HG03558 (cell line): Measurements from ENCODE around the gene DEFB108B.
"Not testable (repeated sequence)": the region's sequence is repeated elsewhere in the genome, so short reads cannot be mapped to it uniquely, and the experiment has no call there.

Experiments used
- ATAC-seq: cut with Tn5 transposase; IDR thresholded peaks from one replicate; pipeline ENCODE4 v1.9.1; 2021; ENCODE audit warnings: moderate number of reproducible peaks; ENCODE audit not compliant: unreplicated experiment; ENCODE audit errors: extremely low read depth

DEFB108B gene

GRCh38 chr11:71813481-71814355 lies 19.3 kb upstream of the DEFB108B start:
- ATAC-seq = not testable (repeated sequence)

DNA sequence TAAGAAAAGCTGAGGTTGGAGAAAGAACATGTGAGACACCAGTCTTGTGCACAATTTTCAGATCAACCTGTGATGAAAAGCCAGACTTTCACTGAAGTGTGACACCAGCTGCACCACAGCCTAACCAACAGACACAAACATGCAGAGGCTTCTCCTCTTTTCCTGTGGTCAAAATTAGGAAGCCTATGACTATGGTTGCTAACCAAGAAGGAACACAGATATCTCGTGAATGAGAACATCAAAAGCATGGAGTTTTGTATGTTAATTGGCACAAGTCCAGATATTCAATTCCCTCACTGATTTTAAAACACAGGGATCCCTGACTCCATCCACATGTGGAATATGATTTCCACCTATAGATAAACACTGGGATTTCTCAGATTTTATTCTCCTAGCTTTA lies 11.5 kb upstream of the DEFB108B start:
- ATAC-seq = not testable (repeated sequence)

- not testable (repeated sequence) for ATAC-seq
These were observed 3.8 kb upstream of the DEFB108B start for GRCh38 chr11:71829247-71829646.

DNA sequence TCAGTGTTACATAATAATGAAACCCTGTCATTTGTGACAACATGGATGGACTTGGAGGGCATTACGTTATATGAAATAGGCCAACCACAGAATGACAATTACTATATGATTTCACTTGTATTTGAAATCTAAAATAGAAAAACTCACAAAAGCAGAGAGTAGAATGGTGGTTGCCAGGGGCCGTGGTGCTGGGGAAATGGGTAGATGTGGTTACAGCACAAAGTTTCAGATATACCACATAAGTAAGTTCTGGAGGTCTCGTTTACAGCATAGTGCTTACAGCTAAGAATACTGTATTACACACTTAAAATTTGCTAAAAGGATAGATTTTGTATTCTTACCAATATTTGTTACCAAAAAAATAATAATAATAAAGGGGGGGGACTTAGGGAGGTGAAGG lies 3.3 kb upstream of the DEFB108B start:
- not testable (repeated sequence) for ATAC-seq

- ATAC-seq = not testable (repeated sequence)
These were observed 9.7 kb downstream of the DEFB108B start for GRCh38 chr11:71842720-71843119.

DNA sequence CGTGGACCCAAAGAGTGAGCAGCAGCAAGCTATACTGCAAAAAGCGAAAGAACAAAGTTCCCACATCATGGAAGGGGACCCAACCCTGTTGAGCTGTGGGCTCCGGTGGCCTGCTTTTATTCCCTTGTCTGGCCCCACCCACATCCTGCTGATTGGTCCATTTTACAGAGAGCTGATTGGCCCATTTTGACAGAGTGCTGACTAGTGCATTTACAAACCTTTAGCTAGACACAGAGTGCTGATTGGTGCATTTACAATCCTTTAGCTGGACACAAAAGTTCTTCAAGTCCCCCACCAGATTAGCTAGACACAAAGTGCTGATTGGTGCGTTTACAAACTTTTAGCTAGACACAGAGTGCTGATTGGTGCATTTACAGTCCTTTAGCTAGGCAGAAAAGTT lies 10.4 kb downstream of the DEFB108B start:
- ATAC-seq = not testable (repeated sequence)

- no peak for ATAC-seq
These were observed 10.9 kb downstream of the DEFB108B start for GRCh38 chr11:71843858-71844257.

DNA sequence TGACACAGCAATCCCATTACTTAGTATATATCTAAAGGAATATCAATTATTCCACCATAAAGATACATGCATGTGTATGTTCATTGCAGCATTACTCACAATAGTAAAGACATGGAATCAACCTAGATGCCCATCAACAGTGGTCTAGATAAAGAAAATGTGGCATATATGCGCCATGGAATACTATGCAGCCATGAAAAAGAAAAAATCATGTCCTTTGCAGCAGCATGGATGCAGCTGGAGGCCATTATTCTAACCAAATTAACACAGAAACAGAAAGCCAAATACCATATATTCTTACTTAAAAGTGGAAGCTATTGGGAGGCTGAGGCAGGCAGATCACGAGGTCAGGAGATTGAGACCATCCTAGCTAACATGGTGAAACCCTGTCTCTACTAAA lies 20.9 kb downstream of the DEFB108B start:
- not testable (repeated sequence) for ATAC-seq

DNA sequence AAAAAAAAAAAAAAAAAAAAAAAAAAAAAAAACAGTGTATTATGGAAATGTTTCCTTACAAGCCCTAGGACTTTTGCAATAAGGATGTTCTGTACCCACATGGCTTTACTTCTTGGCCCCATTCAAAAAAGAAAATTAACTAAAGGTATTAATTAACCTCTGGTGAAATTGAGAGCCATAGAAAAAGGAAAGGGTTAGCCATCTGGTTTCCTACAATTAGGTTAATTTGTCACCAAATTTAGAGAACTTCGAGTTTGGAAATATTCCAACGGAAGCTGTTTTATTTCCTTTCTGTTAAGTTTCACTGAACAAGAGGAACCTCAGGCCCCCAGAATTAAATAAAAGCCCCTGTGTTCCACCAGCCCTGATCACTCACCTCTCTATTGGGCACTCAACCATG lies 22.9 kb downstream of the DEFB108B start:
- not testable (repeated sequence) for ATAC-seq

GRCh38 chr11:71860835-71861234 lies 27.8 kb downstream of the DEFB108B start:
- not testable (repeated sequence) for ATAC-seq

GRCh38 chr11:71863978-71864627 lies 31.1 kb downstream of the DEFB108B start:
- not testable (repeated sequence) for ATAC-seq

- ATAC-seq = not testable (repeated sequence)
These were observed 34.2 kb downstream of the DEFB108B start for GRCh38 chr11:71867209-71867608.

DNA sequence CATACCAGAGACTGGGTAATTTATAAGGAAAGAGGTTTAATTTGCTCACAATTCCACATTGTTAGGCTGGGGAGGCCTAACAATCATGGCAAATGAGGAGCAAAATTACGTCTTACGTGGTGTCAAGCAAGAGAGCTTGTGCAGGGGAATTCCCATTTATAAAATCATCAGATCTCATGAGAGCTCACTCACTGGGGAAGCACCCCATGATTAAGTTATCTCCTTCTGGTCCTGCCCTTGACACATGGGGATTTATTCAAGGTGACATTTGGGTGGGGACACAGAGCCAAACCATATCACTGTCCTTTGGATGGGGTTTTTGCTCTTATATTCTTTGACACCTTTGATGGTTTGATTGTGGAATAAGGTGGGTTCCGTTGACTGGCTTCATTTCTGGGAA lies 36.9 kb downstream of the DEFB108B start:
- ATAC-seq = not testable (repeated sequence)

- ATAC-seq = not testable (repeated sequence)
These were observed 37.7 kb downstream of the DEFB108B start for GRCh38 chr11:71870661-71871060.

GRCh38 chr11:71876262-71876661 lies 43.3 kb downstream of the DEFB108B start:
- not testable (repeated sequence) for ATAC-seq

- ATAC-seq = not testable (repeated sequence)
These were observed 45.1 kb downstream of the DEFB108B start, which contains the start of gene DEFB131B for GRCh38 chr11:71878059-71878458. TSS of gene DEFB131B (plus strand) at chr11:71878453. CDS start at chr11:71878453, 0 bp downstream.

GRCh38 chr11:71885806-71886205 lies 52.8 kb downstream of the DEFB108B start:
- not testable (repeated sequence) for ATAC-seq
